HG02884 (cell line): ENCODE results near the gene ABLIM1.
A peak's percentile ranks its signal among the peaks of the same experiment; 100 is the strongest.

ENCODE experiments used
- ATAC-seq: cut with Tn5 transposase; IDR thresholded peaks from one replicate; pipeline ENCODE4 v1.9.1; 2021; ENCODE audit warnings: mild to moderate bottlenecking, moderate library complexity; ENCODE audit not compliant: unreplicated experiment

ABLIM1 gene

GRCh38 chr10:114397651-114398145 lies 260.4 kb downstream of the ABLIM1 start:
- ATAC-seq, result no peak

DNA sequence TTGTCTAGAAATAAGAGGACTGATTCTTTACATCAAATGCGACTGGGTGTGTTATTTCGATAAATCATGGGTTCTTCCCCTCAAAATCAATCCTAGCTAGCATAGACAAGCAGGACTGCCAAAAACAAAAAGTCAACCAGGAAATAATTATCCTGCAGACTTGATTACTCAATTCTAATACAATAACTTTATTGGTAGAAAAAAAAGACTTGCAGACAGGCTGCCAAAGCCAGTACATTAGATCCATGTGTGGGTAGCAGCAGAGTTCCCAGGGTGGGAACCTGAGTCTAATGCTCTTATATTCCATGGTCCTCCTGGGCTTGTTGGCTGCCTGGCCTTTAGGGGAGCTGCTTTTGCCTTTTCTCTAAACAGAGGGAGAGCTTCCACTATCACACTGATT lies 261.6 kb downstream of the ABLIM1 start:
- ATAC-seq, result no peak

DNA sequence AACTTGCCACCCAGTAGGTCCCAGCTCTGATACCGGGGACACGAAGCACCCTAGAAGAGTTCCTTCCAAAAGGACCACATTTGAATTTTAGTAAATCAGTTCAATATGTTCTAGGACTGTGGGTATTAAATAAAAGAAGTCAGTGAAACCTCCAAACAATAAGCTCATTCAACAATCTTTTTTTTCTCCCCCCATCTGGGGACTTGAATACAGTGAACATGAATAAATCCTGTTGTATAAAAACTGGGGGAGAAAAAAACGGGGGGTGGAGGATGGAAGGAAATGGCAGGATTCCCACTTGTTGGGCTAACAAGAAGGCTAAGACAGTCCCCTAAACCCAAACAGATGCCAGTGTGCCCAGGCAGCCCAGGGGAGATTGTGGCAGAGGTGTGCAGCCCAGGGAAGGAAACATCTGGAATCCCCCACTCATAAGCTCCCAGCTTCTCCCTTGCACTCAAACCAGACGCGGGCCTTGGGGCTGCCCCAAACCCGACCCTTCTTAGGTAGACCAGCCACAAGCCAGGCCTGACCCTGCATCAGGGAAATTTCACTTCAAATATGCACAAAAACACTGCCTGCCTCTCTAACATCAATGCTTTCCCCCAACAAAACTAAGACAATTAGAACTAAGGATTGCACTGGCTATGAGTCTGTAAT lies 262.6 kb downstream of the ABLIM1 start:
- peak; percentile 45 for ATAC-seq

DNA sequence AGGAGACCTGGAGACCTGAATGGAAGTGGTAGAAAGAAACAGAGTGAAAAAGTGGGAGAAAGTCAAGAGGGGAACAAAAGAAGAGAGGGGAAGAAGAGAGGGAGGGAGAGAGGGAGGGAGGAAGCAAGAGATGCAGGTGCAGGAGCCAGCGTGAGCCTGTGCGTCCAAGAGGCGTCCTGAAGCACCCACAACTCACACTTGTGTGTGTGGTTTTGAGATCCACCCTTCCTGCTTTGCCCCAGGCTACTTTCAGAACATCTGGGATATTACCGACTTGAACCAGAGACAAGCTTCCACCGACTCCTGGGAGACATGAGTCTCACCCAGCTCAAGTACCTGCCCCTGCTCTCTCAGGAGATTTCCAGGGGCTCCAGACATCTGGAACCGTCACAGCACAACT lies 263.5 kb downstream of the ABLIM1 start:
- ATAC-seq, result no peak

DNA sequence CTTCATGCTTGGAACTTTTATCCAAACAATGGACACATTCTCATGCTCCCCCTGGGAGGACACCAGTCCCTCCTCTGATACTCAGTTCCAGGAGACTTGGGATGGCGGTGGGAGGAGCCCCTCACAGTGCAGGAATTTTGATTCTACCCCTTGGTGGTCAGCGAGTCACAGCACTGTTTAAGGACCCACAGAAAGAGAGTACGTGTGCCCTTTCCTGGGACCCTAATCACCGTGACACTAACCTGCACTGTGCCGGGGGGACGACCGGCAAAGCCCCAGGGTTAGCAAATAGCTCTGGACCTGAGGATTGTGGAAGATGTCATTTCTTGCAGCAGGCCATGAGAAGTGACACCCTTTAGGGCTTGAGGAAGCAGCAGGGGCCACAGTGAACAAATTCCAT lies 264.2 kb downstream of the ABLIM1 start:
- ATAC-seq, result no peak

DNA sequence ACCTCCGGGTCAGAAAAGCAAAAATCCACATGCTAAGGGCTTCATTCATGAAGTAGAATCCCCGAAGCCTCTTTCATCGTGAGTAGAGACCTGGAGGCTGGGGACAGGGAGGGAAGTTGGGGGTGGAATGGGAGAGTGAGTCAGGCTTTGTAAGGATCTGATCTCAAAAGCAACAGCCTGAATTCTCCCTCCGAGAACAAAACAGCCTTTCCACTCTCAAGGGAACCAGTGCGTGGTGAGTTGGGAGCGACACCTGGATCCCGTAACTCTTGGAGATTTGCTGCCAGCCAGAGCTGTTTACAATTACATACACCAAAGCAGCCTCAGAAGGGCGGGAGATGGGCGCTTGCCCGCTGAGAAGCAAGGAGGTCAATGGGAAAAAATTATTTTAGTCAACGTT lies 264.6 kb downstream of the ABLIM1 start:
- ATAC-seq, result no peak

DNA sequence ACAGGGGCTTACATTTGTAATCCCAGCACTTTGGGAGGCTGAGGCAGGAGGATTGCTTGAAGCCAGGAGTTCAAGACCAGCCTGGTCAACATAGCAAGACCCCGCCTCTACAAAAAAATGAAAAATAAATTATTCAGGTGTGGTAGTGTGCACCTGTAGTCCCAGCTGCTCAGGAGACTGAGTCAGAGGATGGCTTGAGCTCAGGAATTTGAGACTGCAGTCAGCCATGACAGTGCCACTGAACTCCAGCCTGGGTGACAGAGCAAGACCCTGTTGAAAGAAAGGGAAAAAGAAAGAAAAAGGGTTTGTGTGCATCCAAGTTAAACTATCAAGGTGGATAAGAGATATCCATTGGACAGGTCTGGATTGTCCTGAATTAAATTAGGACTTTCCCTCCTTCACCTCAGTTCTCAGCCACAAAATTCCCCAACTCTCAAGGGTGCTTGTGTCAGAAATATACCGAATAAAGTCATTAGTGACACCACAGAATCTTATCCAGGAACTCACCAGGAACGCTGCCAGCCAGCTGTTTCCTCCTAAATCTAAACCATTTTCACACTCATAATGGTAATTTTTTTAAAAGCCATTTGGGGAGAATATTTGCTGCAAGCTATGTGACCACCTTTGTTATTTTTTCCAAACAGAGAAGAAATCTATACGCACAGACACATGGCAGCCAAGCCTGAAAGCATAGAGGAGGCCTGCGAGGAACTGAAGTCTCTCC lies 265.8 kb downstream of the ABLIM1 start:
- no peak for ATAC-seq

DNA sequence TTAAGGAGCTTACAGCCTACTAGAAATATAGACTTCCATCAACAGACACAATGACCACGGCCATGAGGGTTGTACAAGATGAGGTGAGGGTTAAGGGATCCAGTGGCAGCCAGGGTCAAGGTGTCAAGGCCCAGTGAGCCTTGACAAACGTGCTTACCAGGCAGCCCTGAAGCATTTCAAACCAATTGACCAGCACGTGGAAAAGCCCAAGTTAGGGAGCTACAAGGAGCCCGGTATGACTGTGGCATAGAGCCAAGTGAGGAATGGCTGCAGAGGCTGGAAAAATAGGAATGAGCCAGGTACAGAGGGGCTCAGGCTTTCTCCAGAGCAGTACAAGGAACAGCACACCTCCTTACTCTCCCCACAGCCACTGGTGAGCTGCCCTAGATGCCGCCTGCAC lies 266.5 kb downstream of the ABLIM1 start:
- ATAC-seq, result no peak

GRCh38 chr10:114389426-114389825 lies 268.6 kb downstream of the ABLIM1 start:
- no peak for ATAC-seq

GRCh38 chr10:114388275-114388674 lies 269.8 kb downstream of the ABLIM1 start:
- ATAC-seq, result peak; percentile 90

- ATAC-seq, result no peak
These were observed 270.3 kb downstream of the ABLIM1 start for GRCh38 chr10:114387784-114388183.

DNA sequence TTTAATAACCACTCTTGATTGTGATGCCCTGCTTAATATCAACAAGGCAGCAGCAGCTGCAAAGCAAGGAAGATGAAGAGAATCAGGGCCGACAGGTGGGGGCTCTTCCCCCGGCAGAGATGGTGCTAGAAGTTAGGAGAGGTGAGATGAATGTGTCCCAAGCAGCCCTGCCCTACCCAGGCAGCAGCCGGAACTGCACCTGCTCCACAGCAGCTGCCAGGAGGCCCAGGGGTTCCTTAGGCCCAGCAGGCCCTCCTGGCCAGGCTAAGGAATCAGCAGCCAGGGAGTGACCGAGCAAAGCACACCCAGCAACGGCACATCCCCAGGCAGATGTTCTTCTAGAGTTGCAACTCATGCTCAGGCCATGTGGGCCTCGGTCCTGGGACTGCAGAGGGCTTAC lies 271.6 kb downstream of the ABLIM1 start:
- no peak for ATAC-seq

DNA sequence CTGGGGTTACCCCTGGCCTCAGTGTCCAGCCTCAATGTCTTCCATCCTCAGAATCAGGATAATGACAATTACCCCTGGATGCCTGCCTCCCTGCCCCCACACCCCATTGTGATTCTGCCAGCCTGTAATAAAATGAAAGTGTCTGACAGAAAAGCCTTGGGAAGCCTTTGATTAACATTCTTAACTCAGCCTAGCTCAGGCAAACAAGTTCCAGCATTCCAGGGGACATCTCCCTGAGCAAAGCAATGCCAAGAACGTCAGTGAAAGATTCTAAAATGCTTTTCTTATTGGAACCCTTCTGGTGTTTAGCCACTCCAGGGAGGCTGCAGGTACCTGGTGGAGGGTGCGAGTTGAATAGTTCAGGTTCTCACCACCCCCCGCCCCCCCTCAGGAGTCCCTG lies 272.5 kb downstream of the ABLIM1 start:
- ATAC-seq, result no peak

GRCh38 chr10:114384601-114385000 lies 273.5 kb downstream of the ABLIM1 start:
- ATAC-seq, result no peak

DNA sequence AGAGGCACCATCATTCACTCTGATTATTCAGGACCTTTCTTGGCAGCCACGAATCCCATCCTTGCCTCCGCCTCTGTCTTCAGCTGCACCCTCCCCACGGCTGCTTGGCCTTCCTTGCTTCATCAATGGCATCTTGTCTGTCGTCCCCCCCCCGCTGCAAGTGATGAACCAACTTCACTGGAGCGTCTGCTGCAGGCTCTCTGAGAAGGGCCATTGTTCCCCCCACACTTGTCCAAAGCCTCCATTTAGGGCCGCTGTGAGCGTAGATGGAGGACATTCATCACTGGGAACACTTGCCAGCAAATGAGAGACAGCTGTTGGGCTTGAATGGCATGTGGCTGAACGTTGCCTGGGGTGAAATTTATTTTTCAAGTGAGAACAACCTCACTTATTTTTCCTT lies 273.9 kb downstream of the ABLIM1 start:
- no peak for ATAC-seq
